ENCODE data around the gene FTCD. TPM values are rescaled to one million over a fixed set of nuclear protein-coding genes. Genes with fewer than 3 reads are reported as not detected.
A peak's percentile ranks its signal among the peaks of the same experiment; 100 is the strongest.

Gene FTCD
- total and polyA plus RNA-seq, 5 donors = 1.00 to 3.5 (median 1.8) TPM

DNA sequence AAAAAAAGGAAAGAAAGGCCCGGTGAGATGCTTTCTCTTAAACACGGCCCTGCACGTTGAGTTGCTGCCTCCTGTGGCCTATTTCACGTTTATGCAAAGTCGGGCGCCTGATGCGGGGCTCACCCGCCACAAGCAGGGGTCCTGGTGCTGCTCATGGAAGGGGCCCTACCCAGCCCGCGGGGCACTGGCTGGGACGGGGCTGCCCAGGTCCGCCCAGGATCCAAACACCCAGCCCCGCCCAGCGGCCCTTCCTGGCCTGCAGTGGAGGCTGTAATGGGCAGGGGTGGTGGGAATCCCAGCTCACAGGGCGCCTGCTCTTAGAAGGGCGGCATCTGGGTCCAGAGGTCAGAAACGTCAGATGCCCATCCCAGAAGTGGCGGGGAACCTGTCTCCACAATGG lies 55.9 kb downstream of the FTCD start:
- no peaks in the 10 kb centered on the region for H3K9me3 ChIP-seq (ENCODE audit: control insufficient read depth, low read length)
- DNase-seq (peak; percentile 40 to 76 (median 71)), ATAC-seq (peak; percentile 23 to 55)
- peak overlapping the region; percentile 94 for H3K4me3 ChIP-seq (ENCODE audit: low read length)
- H3K27me3 ChIP-seq (ENCODE audit: control insufficient read depth, insufficient read depth) = no peaks in the 10 kb centered on the region
- peaks cover 5% of the 10 kb centered on the region for H3K4me1 ChIP-seq (ENCODE audit: control insufficient read depth, insufficient read depth, low read length)
- intact Hi-C loops (cut with DNase I) = loop anchor here (5.0 to 10.0 kb wide), 3 partner anchors 65 to 127 kb away; partner anchors contain the start of gene COL6A1 (in 2 of the 4)
- 28% methylated on average over 18 of the region's 18 CpGs for WGBS
- peak overlapping the region; percentile 74 for H3K27ac ChIP-seq (ENCODE audit: low read length)

DNA sequence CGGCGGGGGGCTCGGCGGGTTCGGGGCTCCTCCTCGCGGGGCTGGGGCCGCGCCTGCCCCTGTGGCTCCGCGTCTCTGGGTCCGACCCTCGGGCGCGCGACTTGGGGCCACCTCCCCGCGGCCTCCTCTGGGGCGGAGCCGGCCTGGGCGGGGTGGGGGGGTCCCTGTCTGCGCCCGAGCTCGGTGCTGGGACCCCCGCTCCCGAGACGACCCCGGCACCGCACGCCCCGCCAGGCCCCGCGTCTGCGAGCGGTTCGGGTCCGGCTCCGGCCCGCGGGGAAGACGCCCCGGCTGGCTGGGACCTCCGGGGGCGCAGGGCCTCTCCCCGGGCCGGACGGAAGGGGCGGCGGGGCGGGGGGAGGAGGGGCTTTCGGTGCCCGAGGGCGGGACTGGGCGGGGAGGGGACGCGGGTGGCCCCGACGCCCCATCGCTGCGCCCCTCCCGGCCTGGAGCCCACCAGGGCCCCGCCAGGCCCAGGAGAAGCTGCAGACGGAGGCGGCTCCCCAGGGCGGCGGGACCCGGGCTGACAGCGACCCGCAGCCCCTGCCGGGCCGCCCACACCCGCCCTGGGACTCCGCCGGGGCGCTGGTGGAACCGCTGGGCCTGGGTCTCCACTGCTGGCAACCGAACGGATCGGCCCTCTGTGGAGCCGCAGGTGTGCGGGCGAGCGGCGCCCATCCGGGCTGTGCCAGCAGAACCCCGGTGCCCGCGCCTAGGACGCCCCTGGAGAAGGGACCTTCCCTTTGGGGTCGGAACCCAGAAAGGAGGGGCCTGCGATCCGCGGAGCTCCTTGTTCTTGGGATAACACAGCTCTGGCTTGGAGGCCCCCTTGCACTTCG lies 56.9 kb downstream of the FTCD start:
- Histone ChIP-seq H3K4me3 (ENCODE audit: low read length) (peak overlapping the region; percentile 94), H3K4me1 (ENCODE audit: control insufficient read depth, insufficient read depth, low read length) (peaks cover 5% of the 10 kb centered on the region), H3K27me3 (ENCODE audit: control insufficient read depth, insufficient read depth) (no peaks in the 10 kb centered on the region), H3K27ac (ENCODE audit: low read length) (peak overlapping the region; percentile 83), H3K9me3 (ENCODE audit: control insufficient read depth, low read length) (no peaks in the 10 kb centered on the region)
- under 1% methylated on average over 90 of the region's 94 CpGs for WGBS
- intact Hi-C loops (cut with DNase I) = loop anchor here (5.0 to 10.0 kb wide), 3 partner anchors 64 to 126 kb away; partner anchors contain the start of gene COL6A1 (in 2 of the 4)
- ATAC-seq (peak; percentile 53 to 56), DNase-seq (peak; percentile 51 to 79 (median 75))

DNA sequence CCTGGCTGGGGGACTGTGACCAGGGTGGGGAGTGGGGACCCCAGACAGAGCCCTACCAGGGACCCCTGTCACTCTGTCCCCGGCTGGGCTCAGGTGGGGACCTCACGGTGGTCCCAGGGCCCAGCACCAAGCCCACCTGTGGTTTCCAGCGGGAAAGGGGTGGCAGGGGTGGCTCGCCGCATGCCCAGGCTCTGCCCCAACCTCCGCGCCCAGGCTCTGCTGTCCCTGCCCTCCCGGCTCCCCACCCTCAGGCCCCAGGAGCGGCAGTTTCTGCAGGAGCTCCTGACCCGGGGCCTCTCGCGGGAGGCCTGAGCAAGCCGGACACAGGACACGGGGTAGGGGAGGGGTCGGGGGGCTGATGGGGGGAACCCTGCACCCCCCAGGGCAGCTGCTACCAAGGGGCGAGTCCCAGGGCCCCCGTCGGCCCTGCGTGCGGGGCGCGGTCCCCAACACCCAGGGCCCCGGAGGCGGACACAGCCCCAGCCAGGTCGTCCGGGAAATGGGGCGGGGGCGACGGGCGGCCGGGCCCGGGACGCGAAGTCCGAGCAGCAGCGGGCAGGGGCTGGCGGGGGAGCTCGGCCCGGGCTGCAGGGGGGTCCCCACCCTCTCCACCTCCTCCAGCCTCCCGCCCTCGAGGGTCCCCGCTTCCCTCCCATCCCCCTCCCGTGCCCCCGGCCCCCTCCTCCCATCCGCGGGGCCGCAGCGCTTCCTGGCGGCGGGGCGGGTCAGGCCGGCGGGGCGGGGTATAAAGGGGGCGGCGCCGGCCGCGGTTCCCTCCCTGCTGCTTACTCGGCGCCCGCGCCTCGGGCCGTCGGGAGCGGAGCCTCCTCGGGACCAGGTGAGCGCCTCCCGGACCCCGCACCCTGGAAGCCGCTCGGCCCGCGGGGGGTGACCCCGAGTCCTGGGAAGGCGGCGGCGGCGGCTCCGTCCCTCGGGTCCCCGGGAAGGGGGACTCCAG lies 57.8 kb downstream of the FTCD start, which contains the start of gene COL6A2:
COL6A2 (plus strand) TSS at position 777 of the 958 bp plus-strand sequence.
- intact Hi-C loops (cut with DNase I) = loop anchor here (5.0 to 10.0 kb wide), 3 partner anchors 63 to 125 kb away; partner anchors contain the start of gene COL6A1 (in 2 of the 4)
- H3K27me3 ChIP-seq (ENCODE audit: control insufficient read depth, insufficient read depth) = no peaks in the 10 kb centered on the region
- 5% methylated on average over 83 of the region's 83 CpGs for WGBS
- ATAC-seq = peak; percentile 84 to 87
- no peaks in the 10 kb centered on the region for H3K9me3 ChIP-seq (ENCODE audit: control insufficient read depth, low read length)
- H3K27ac ChIP-seq (ENCODE audit: low read length) = peak within 1 kb of the TSS; percentile 83
- DNase-seq = peak; percentile 69 to 91 (median 89)
- H3K4me1 ChIP-seq (ENCODE audit: control insufficient read depth, insufficient read depth, low read length) = peaks cover 5% of the 10 kb centered on the region
- H3K4me3 ChIP-seq (ENCODE audit: low read length) = peak within 1 kb of the TSS; percentile 94

DNA sequence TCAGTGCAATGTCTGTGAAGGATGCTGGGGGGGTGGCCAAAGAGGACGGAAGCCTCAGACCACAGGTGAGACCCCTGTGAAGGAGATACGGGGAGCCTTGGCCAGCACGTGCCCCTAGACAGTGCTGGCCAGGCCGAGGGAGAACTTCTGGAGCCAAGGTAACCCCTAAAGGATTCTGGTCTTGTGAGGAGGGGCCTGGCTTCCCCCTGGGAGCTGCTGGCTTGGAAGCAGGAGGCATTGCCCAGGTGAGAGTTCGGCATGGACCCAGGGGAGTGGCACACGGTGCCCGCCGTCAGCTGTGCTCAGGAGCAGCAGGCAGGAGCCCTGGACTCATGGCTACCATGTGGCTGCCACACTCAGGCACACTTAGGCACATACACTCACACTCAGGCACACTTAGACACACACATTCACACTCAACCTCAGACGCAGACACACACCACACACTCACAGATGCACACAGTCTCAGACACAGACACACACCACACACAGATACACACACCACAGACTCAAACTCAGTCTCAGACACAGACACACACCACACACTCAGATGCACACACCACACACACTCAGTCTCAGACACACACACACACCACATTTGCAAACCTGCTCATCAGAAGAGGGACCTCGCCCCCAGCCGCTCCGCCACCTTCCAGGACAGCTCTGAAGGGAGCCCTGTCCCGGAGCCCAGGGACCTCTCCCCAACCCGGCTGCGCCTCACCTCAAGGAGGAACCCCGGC lies 58.6 kb downstream of the FTCD start:
- WGBS = 84% methylated on average over 16 of the region's 16 CpGs
- intact Hi-C loops (cut with DNase I) = loop anchor here (5.0 to 10.0 kb wide), 3 partner anchors 62 to 124 kb away; partner anchors contain the start of gene COL6A1 (in 2 of the 4)
- peaks cover 5% of the 10 kb centered on the region for H3K4me1 ChIP-seq (ENCODE audit: control insufficient read depth, insufficient read depth, low read length)
- no peaks in the 10 kb centered on the region for H3K27me3 ChIP-seq (ENCODE audit: control insufficient read depth, insufficient read depth)
- DNase-seq (peak in 2 of 3 donors; percentile 31 to 46), ATAC-seq (peak in 1 of 2 donors; percentile 2)
- H3K4me3 ChIP-seq (ENCODE audit: low read length) = no peak overlapping the region
- no peaks in the 10 kb centered on the region for H3K9me3 ChIP-seq (ENCODE audit: control insufficient read depth, low read length)
- H3K27ac ChIP-seq (ENCODE audit: low read length) = no peak overlapping the region

DNA sequence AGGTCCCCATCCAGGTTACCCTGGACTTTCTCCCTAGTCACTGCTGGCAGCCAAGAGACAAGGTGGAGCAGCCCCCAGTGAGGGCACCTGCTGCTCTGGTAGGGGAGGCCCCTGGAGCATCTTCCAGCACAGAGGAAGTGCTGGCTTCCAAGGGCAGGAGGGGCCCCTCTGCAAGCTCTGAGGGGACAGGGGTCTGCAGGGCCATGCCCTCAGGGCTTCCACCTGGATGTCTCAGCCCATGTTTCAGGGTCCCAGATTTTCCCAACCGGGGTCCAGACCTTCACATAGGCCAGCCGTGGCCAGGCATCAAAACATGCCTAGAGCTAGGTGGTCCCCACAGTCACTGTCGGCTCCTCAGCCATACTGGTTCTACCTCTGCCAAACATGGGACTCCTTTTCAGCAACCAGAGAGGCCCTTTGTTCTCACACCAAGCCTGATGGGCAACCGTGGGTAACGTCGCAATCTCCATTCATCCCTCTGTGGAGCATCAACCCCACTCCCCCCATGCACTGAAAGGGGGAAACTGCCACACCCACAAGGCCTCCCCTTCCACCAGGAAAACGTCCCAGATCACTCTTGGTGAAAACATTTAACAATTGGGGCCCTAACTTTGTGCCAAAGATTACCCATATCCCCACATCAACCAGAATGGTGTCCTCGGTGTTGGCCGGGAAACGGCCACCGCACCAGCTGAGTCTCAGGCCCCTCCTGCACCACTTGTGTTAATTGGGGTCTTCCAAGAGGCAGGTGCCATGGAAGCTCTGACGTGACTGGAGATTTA lies 59.4 kb downstream of the FTCD start:
- Histone ChIP-seq H3K9me3 (ENCODE audit: control insufficient read depth, low read length) (no peaks in the 10 kb centered on the region), H3K4me3 (ENCODE audit: low read length) (no peak overlapping the region), H3K27ac (ENCODE audit: low read length) (no peak overlapping the region), H3K4me1 (ENCODE audit: control insufficient read depth, insufficient read depth, low read length) (peaks cover 5% of the 10 kb centered on the region), H3K27me3 (ENCODE audit: control insufficient read depth, insufficient read depth) (no peaks in the 10 kb centered on the region)
- no peak for ATAC-seq
- 91% methylated on average over 12 of the region's 12 CpGs for WGBS
- intact Hi-C loops (cut with DNase I) = loop anchor here (5.0 to 10.0 kb wide), 3 partner anchors 61 to 124 kb away; partner anchors contain the start of gene COL6A1 (in 2 of the 4)
- DNase-seq = no peak

DNA sequence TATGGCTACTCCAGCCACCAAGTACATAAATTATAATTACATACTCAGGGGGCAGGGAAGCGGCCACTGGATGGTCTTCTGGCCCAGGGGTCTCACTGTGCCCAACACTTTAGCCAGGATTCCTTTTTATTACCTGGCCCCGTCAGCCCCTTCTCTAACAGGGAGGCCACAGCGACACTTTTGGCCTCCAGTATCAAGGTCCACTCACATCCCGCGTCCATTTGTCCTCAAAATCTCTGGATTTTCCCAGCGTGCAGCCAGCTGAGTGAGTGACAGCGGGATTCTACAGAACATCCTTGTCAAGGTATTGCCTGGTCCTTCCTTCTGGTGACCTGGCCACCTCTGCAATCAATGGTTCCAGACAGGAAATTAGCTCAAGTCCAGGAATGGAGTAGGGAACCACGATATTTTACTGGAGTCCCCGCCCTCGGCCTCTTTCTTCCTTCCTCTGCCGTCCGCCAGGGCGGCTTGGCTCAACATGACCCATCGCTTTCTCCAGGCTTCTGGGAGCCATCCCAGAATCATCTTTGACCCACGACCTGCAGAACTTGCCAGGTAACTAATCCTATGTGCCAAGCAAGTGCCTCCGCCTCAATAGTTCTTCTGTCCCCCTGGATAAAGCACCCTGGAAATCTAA lies 60.2 kb downstream of the FTCD start:
- Histone ChIP-seq H3K4me3 (ENCODE audit: low read length) (no peak overlapping the region), H3K27me3 (ENCODE audit: control insufficient read depth, insufficient read depth) (no peaks in the 10 kb centered on the region), H3K27ac (ENCODE audit: low read length) (no peak overlapping the region), H3K4me1 (ENCODE audit: control insufficient read depth, insufficient read depth, low read length) (peaks cover 2% of the 10 kb centered on the region), H3K9me3 (ENCODE audit: control insufficient read depth, low read length) (no peaks in the 10 kb centered on the region)
- DNase-seq (peak; percentile 36 to 70 (median 66)), ATAC-seq (no peak)
- WGBS = 65% methylated on average over 16 of the region's 16 CpGs
- intact Hi-C loops (cut with DNase I) = loop anchor here (5.0 to 10.0 kb wide), 3 partner anchors 60 to 123 kb away; partner anchors contain the start of gene COL6A1 (in 2 of the 4)

DNA sequence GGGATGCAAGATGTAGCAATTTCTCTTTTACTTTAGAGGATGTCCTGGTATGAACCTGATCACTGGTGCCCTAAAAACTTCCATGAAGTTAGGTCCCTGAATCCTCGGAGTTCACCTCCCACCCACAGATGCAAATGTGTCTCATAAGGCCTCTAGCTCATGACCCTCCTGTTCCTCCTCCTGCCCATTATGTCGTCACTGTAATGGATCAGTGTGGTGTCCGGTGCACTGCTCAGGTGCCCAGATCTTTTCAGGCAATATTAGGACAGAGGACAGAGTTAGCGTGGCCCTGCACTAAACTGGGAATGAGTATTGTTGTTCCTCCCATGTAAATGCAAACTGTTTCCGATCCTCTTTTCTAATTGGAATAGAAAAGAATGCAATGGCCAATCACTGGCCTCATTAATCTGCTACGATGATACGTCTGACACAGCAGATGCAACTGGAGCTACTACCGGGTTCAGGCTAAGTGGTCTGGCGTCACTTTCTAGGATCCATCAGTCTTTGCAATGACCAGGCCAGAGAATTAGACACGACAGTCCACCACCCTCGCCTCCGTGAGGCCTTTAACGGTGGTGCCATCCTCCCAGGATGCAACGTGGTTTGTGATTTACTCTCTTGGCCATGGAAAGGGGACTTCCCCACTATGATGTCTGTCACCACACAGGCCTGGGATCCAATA lies 60.8 kb downstream of the FTCD start:
- Histone ChIP-seq H3K27me3 (ENCODE audit: control insufficient read depth, insufficient read depth) (no peaks in the 10 kb centered on the region), H3K4me1 (ENCODE audit: control insufficient read depth, insufficient read depth, low read length) (peaks cover 2% of the 10 kb centered on the region), H3K4me3 (ENCODE audit: low read length) (no peak overlapping the region), H3K27ac (ENCODE audit: low read length) (no peak overlapping the region), H3K9me3 (ENCODE audit: control insufficient read depth, low read length) (no peaks in the 10 kb centered on the region)
- ATAC-seq (no peak), DNase-seq (no peak)
- 80% methylated on average over 14 of the region's 14 CpGs for WGBS
- intact Hi-C loops (cut with DNase I) = loop anchor here (5.0 to 10.0 kb wide), 3 partner anchors 60 to 122 kb away; partner anchors contain the start of gene COL6A1 (in 2 of the 4)

DNA sequence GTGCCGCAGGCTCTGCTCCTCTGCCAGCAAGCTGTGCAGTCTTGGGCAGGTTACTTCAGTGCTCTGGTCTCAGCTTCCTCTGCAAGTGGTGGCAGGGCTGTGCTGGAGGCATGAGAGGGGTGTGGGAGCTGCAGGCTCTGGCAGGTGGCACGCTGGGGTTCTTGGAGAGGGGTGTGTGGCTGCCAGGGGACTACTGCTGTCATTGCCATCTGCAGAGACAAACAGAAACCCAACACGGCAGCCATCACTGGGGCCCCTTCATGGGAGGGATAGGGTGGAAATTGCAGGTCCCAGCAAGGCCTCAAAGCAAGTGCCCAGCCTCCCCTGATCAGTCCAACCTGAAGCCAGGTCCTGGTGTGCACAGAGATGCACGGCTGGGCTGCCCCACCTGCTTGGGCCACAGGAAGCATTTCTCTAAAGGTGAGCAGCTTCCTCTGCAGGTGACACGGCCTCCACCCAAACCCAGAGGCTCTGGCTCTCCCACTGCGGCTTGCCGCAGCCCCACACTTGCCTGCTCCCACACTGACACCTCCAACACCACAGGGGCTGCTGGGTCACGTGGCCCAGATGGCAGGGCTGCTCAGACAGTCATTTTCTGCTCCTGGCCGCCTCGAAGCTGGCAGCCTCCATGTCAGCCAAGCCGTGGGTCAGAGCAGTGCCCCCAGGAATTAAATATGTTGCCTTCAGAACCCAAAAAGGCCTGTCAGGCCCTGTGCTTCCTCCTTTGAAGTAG lies 61.5 kb downstream of the FTCD start:
- no peak for DNase-seq
- no peak for ATAC-seq
- Histone ChIP-seq H3K27me3 (ENCODE audit: control insufficient read depth, insufficient read depth) (no peaks in the 10 kb centered on the region), H3K4me3 (ENCODE audit: low read length) (no peak overlapping the region), H3K4me1 (ENCODE audit: control insufficient read depth, insufficient read depth, low read length) (no peaks in the 10 kb centered on the region), H3K27ac (ENCODE audit: low read length) (no peak overlapping the region), H3K9me3 (ENCODE audit: control insufficient read depth, low read length) (no peaks in the 10 kb centered on the region)
- 87% methylated on average over 11 of the region's 11 CpGs for WGBS
- intact Hi-C loops (cut with DNase I) = loop anchor here in 2 of 4 donors (10.0 kb wide), 1 partner anchor 59 kb away; no protein-coding TSS in a partner anchor
